SH-SY5Y (cell line): ENCODE data around the gene ARHGAP15.

ENCODE experiments used
- GATA2 ChIP-seq: IDR thresholded peaks from 2 replicates; pipeline ENCODE4 v1.6.1; 2011; ENCODE audit warnings: mild to moderate bottlenecking, low read depth, low read length
- GATA3 ChIP-seq: IDR thresholded peaks from 2 replicates; pipeline ENCODE4 v1.6.1; 2011; ENCODE audit warnings: low read depth, mild to moderate bottlenecking, low read length, moderate library complexity

DNA sequence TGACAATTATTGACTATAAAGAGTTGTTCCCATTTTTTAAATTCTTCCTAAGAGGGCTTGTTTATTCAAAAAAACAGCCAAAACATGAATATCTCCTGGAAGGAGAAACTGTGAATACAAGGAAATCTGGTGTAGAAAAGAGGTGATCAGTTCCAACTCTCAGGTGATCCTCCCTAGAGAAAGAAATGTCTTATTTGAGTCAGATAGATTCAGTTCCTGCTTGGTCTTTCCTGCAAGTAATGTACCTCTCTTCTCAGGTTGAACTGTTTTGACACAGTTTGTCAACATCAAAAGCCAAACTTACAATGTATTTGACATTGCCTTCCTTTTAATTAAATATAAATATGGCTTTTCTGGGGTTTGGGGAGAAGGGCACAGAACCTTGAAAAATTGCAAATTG lies 567.4 kb downstream of the ARHGAP15 start:
- TF ChIP-seq GATA2, result no peak
- TF ChIP-seq GATA3, result no peak
